Stimulated activated CD8-positive, alpha-beta memory T cell treated with anti-CD3 and anti-CD28 coated beads, Interleukin-15, amount 100 ng/mL, for 48 hours (primary cell): Measurements from ENCODE around the gene ALDH3A2.
"Not testable (repeated sequence)": the region's sequence is repeated elsewhere in the genome, so short reads cannot be mapped to it uniquely, and the experiment has no call there.

Experiments used
- DNase-seq, 2 donors: peaks; one replicate each; pipeline ENCODE4 v3.0.0-alpha.2; 2020; ENCODE audit warnings: low read depth in 2 of 2

Gene ALDH3A2

DNA sequence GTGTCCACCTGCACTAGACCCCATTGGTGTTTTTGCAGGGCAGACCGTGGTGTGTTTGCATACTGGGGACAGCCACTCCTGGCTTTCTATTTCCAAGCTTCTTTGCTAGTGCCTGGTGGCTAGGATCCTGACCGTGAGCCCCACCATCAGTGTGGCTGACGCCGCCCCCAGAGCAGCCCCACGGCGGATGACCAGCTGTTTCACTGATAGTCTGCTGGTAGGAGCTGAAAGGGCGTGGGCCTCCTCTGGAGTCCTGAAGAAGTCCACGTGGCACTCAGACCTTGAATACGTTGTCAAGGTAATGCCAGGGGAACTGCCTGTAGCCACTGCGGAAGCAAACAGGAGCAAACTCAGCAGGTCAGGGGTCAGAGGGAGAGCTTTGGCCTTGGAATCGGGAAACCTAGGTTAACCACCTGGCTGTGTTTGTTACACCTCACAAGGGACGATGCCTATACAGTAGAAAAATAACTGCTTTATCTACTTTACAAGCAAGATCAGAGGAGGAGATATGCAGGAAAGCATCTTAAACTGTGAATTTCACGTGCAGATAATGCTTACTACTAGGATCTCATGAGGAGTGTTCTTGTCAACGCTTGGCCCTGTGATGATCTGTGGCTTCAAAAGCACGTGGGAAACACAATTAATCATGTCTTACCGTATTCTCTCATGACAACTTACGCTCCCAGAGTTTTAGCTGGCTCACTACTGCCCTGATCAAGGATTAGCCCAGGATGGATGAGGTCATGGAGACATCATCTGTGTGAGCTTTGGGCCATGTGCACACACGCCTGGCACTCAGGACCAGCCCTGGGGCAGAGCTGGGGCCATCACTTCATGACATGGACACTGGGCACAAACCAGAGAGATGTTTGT lies 30.3 kb downstream of the ALDH3A2 start:
- no peak for DNase-seq

DNA sequence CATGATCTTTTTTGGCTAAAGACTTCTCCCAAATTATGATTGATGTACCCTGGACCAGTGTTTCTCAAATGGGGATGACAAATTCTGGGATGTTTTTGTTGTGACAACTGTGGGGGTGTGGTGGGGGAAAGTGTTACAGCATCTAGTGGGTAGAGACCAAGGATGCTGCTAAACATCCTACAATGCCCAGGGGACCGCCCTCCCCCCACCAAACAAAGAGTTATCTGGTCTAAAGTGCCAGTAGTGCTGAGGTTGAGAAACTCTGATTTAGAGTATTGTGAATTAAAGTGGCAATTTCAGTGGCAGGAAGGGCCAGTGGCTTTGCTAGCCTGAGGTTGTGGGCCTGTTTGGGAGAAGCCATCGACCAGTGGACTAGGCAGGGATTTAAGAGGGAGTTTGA lies 34.6 kb downstream of the ALDH3A2 start:
- no peak for DNase-seq

DNA sequence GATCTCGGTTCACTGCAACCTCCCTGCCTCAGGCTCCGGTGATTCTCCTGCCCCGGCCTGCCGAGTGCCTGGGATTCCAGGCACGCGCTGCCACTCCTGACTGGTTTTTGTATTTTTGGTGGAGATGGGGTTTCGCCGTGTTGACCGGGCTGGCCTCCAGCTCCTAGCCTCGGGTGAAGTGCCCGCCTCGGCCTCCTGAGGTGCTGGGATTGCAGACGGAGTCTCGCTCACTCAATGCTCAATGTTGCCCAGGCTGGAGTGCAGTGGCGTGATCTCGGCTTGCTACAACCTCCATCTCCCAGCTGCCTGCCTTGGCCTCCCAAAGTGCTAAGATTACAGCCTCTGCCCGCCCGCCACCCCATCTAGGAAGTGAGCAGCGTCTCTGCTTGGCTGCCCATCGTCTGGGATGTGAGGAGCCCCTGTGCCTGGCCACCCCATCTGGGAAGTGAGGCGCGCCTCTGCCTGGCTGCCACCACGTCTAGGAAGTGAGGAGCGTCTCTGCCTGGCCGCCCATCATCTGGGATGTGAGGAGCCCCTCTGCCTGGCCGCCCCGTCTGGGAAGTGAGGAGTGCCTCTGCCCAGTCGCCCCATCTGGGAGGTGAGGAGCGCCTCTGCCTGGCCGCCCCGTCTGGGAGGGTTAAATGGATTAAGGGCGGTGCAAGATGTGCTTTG lies 36.5 kb downstream of the ALDH3A2 start:
- DNase-seq, result not testable (repeated sequence)

DNA sequence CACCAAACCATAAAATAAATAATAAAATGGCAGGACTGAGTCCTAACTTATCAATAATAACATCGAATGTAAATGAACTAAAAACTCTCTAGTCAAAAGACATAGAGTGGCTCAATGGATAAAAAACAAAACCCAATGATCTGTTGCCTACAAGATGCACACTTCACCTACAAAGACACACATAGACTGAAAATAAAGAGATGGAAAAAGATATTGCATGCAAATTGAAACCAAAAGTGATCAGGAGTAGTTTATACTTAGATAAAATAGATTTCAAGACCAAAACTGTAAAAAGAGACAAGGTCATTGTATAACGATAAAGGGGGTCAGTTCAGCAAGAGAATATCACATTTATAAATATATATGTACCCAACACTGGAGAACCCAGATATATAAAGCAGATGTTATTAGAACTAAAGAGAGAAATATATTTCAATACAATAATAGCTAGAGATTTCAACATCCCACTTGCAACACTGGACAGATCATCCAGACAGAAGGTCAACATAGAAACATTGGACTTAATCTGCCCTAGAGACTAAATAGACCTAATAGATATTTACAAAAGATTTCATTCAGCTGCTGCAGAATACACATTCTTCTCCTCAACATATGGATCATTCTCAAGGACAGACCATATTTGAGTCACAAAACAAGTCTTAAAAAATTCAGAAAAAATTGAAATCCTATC lies 38.0 kb downstream of the ALDH3A2 start:
- DNase-seq, result no peak

DNA sequence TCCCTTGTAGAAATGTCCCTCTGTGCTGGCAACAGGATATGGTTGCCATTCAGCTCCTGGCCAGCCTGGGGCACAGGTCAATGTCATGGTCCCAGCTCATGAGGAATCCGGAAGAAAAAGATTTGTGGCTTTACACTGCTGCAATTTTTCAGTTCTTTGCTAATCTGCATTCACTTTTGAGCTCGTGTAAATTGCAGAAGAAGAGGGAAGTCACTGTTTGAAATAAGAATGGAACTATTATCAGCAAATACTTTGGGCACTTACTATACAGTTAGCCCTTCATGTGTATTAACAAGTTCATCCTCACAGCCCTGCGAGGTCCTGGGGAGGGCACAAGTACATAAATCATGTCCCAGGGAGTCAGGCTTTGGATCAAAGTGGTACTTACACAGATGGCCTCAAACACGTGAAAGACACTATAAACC lies 53.7 kb downstream of the ALDH3A2 start:
- DNase-seq, result no peak

DNA sequence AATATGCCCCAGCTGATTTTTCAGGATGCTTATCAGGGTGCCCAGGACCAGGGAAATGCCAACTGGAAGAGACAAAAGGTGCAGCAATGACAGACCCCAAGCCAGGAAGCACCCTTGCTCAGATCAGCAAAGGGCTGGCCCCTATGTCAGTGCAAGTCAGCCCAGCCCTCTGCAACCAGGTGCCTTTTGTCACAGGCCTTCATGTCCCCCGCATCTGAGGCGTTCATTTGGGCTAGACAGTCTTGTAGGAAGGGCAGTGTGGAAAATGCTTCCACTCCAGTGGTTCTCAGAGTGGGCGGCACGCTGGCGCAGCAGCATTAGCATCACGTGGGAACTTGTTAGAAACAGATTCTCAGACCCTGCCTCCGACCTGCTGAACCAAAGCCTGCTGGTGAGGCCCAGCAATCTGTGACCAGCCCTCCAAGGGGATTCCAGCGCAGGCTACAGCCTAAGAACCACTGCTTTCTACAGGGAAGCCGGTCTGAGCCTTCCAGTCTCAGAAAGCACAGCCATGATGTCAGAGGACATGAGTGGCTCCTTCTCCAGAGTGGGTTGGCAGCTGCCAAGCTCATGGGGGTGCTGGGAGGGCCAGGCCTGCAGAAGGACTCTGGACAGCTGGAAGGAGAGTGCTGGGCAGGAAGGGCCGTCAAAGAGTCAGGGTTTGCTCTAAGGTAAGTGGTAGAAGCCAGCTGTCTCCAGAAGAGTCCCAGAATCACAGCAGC lies 54.7 kb downstream of the ALDH3A2 start:
- DNase-seq, result no peak

DNA sequence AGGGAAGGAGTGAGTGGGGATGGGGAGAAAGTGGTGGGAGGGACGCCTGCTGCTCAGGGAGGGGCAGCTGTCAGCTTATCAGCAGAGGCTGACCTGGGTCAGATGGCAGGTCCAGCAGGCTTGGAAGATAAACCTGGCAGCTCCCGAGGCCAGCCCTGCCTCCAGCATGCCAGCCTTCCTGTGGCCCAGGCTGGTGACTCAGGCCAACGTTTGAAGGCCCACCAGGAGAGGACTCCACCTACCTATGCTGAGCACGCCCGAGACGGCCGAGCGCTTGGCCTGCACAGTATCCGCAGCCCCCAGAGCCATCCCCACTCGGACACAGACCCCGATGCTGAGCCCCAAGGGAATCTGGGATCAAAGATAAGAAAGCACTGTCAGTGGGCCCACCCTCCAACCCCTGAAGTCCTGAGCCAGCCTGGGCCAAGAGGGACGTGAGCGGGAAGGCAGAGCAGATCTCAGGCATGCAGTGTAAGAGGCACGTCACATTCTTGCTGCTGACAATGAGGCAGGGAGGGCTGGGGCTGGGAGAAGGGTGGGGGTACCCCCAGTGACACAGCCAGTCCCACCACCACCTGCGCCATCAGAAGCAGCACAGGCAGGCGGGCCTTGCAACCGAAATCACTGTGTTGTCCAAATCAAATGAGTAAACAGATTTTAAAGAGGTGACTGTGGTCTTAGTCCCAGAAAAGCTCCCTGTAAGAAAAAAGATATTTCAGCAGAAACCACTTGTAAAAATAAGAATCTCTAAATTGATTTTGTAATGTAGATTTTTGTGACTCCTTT lies 55.5 kb downstream of the ALDH3A2 start:
- DNase-seq, result no peak

DNA sequence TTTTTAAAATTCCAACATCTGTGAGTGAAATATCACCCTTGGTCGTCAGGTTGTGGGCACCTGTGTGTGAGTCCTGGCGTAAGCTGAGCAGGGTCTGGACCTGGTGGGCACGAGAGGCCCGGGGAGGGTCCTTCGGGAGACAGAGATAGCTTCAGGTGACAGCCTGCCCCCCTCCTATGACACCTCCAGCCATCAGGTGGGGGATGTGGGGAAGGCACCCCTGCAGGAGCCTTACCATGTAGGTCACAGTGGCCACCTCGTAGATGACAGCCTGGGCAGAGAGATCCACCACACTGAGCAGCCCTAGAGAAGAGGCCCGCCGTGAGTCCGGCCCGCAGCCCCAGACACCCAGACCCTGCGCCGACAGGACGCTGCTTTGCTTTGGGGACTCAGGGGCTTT lies 56.6 kb downstream of the ALDH3A2 start:
- no peak for DNase-seq

DNA sequence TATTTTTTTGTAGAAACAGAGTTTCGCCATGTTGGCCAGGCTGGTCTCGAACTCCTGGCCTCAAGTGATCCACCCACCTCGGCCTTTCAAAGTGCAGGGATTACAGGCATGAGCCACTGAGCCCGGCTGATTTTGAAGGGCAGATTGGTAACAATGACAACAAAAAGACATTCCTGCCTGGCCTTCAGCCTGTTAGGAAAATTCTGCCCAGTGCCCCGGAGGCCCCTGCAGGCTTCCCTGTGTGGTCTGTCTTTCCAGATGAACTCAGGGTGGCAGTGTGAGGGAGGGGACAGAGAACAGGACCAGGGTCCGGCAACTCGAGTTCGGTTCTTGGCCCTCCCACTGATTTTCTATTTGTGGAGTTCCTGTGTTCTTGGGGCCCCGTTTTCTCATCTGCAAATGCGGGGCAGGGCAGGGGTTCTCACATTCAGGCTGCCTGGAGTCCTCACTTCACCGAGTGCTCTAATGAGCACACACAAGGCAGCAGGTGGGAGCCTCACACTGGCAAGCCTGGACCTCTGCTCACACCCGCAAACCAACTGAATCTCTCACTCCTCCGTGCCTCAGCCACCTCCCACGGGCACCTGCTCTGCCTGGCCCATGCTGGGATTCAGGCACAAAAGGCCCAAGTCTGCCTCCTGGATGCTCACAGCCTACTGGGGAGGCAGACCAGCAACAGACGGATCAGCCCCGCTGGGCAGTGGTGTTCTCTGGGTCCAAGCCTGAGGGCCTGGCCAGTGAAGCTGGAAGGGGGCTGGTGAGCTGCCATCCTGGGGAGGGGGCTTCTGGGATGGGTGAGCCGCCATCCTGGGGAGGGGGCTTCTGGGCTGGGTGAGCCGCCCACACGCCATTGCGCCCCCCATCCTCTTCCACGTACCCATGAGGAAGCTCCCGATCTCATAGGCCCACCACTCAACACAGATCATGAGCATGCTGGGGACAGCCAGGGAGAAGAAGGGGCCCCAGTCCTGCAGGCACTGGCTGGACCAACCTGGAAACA lies 57.5 kb downstream of the ALDH3A2 start:
- no peak for DNase-seq

DNA sequence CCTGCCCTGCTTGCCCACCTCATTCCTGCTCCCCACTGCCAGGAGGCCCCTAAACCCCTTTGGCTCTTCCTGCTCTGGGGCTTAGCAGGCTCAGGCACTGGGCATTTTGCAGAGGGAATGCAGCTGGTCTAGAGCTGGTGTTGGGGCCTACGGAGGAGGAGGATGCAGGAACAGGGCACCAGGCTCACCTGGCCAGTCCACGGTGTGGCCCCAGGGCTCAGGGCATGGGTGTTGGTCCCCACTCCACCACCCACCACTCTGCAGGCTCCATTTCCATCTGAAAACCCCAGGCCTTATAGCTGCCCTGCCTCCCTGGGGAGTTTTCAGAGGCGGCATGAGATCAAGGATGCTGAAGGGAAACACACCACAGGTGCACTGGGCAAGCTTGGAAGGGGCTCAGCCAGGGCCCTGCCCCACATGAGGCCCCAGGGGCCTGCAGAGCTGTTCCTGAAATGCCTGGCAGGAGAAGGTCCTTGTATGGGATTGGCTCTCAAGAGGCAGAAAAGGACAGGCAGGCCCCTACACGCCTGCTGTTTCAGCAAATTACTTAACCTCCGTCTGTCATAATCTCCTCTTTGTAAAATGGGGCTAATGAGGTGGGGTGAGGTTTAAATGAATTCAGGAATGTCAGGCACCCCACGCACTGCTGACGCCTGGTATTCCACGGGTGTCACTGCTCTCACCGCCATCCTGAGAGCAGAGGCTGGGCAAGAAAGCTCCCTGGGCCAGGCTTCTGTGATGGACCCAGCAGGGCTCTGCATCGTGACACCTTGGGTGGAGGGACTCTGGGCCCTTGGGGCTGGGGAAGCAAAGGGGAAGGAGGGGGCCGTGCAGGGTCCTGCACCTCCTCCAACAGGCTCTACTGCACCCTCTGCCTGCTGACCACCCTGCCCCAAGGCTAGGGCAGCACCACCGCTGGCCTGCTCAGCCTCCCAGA lies 58.5 kb downstream of the ALDH3A2 start:
- no peak for DNase-seq

DNA sequence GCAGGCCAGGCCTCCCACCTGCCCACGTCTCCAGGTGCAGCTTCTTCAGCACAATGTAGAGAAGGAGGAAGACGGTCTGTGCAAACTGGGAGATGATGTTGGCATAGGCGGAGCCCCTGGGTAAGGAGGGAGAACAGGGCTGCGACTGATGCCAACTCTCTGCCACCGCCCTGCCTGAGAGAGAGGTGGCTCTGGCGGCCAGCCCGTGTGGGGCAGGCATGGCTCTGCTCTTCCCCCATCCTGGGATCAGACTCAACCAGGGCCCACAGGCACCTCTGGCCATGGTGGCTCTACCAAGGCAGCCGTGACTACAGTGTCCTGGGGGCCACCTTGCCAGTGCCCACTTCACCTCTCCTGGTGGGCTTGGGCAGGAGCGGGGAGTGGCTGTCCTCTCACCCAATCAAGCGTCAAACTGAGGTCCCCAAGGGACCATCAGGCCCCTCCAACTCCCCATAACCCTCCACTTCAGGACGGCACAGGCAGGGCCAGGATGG lies 59.2 kb downstream of the ALDH3A2 start:
- no peak for DNase-seq

DNA sequence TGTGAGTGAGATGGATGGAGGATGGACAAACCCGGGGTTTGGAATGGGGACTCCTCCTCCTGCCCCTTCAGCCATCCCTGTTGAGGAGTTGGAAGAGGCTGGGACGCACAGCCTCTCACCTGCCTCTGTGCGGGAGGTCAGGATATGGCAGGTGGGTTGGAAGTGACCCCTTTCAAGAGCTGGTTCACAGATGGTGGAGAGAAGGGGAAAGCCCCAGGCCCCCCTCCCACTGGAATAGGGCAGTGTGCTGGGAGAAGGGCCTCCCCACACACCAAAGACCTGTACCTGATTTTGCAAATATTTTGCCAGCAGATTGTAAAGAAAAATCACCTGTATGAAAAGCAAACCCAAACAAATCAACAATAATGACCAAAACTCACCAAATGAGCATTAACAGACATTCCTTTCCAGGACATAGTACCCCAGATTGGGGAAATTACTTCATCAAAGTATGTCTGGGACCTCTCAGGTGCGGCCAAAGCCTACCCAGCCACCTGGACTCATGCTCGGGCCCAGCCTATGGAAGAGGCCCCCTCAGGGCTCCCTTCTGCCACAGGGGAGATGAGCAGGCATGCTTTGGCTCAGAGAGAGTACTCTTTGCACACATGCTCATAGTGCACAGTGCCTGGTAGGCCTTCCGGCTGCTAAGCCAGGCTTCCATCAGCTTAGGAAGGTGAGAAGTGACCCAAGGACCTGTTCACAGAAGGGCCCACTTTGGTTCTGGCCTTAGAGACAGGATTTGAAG lies 60.1 kb downstream of the ALDH3A2 start:
- no peak for DNase-seq

DNA sequence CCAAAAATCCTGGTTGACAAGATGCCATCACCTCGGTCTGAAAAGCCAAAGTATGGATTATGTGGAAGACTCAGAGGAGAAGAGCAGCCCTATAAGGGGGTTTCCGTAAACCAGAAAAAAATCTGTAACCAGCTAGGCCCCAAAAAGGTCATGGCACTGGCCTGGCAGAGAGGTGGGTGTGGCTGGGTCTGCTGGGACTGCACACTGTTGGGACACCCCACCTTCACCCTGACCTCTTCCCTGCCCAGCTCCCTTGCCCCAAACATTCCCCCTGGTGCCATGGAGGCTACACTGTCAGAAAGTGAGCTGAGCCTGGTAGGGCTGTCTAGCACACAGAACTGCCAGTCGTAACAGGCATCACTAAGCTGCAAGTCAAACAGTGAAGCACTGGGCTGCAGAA lies 61.3 kb downstream of the ALDH3A2 start:
- no peak for DNase-seq

DNA sequence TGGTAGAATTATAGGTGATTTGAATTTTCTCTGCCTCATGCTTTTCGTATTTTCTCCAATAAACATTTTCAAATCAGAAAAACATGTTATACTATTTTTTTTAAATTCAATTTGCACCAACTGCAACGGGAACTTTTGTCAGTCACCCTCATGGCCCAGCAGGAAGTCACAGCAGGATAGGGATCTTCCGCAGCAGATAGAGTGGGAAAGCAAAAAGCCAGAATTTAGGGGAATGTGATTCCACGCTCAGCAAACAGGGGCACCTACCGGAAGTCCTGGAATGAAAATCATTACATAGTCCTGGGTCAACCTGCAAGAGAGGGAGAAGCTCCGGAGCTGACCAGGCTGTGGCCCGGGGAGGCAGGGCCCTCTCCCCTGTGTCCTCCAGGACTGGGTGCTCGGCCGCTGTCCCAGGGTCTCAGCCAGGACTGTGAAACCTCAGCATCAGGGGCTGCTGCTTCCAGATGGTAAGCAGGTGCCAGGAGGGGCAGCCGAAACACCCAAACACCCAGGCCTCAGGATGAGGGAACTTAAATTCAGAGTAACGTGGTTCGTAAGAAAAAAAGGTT lies 64.0 kb downstream of the ALDH3A2 start:
- DNase-seq, result no peak

DNA sequence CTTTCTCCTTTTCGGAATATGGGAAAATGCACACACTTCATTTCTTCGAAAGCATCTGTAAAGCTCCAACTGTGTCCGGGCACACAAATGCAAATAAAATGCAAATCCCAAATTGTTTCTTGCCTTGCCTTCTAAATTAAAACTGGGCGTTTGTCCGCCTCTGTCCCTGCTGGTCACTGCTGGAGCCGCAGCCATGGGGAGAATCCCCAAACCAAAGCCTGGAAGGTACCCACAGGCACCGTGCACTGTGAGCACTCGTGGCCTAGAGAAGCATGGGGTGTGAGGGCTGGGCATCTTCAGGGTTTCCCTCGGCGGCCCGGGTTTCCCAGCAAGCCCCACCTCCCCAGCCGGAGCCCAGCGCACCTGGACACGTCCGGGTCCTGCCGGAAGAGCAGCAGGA lies 64.9 kb downstream of the ALDH3A2 start:
- DNase-seq, result no peak

DNA sequence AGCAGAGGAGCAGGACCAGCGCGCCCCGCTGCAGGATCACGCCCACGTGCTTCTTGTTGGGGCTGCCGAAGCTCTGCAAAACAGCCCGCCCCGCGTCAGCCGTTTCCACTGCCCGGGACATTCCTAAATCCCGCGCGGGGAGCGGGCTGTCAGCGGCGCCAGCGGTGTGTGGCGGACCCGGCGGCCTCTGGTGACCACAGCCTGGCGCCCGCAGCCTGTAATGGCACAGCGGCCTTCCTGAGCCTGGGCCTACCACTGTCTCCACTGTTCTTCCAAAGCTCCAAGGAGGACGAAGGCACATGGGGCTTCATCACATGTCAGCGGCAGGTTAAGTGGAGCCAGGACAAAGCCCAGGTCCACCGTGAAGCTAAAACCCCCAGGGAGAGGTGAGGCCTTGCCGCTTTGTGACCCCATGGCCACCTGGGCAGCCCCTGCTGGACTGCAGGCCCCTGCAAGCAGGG lies 65.4 kb downstream of the ALDH3A2 start:
- DNase-seq, result no peak
